HTR-8/SVneo (cell line): ENCODE results near the gene FUT8.
"Not testable (repeated sequence)": the region's sequence is repeated elsewhere in the genome, so short reads cannot be mapped to it uniquely, and the experiment has no call there.

Experiments
- DNase-seq: peaks from one replicate; pipeline ENCODE4 v3.0.0; 2011; ENCODE audit warnings: low spot score, mixed read lengths; ENCODE audit not compliant: insufficient read length
- FAIRE-seq: peaks from 2 replicates; lab custom pipeline; 2011; peaks lifted over from hg19 to GRCh38; lab: Jason Lieb, UNC

Gene FUT8

DNA sequence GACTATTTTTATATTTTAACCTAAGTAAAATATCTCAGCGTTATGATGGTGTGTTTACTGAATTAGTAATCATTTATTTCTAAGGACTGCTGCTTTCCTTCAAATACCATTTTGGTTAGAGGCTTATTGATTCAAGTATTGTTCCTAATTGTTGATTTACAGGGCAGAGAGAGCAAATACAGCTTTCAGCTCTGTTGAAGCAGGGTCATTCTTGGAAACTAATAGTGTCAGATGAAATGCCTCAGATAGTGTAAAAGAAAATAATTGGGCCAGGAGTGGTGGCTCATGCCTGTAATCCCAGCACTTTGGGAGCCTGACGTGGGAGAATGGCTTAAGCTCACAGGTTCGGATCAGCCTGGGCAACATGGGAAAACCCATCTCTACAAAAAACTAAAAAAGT, 249.3 kb downstream of the FUT8 start:
- FAIRE-seq, result peak; percentile 66
- DNase-seq, result no peak

GRCh38 chr14:65664436-65664835, 251.9 kb downstream of the FUT8 start:
- peak; percentile 38 for FAIRE-seq

GRCh38 chr14:65676361-65677014, 264.0 kb downstream of the FUT8 start:
- no peak for DNase-seq
- peak; percentile 72 for FAIRE-seq

More at GRCh38 chr14:65664436-65664835, 251.9 kb downstream of the FUT8 start:
- no peak for DNase-seq

- no peak for DNase-seq
- FAIRE-seq, result no peak
Measured at GRCh38 chr14:65685572-65685971, 273.0 kb downstream of the FUT8 start.

DNA sequence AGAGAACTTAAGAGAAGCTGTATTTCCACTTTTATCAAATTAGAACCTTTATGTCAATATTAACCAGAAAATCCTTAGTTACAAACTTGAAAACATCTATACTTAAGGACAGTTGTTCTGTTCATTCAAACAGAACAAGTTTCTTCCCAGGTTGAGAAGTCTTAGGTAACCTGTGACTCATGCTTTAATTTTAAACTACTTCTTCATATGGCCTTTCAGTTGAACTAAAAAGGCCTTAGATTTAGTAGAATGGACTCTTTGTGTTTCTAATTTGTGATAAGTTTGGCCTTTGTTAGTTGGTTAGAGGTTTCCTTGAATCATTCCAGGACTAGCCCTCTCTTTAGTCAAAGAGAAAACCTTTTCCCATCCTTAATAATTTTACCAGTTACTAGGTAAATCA, 274.2 kb downstream of the FUT8 start:
- FAIRE-seq (no peak), DNase-seq (no peak)

DNA sequence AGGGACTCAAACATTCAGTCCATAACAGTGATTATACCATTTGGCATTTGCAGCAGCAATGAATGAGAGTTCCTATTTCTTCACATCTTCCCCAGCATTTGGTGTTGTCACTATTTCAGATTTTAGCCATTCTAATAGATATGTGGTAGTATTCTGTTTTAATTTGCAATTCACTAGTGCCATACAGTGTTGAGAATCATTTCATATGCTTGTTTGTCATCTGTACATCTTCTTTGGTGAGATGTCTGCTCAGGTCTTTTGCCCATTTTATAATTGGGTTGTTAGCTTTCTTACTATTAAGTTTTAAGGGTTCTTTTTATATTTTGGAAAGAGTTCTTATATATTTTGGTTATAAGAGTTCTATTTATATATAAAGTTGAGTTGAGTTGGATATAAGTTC, 276.5 kb downstream of the FUT8 start:
- DNase-seq, result no peak
- FAIRE-seq, result peak; percentile 87

DNA sequence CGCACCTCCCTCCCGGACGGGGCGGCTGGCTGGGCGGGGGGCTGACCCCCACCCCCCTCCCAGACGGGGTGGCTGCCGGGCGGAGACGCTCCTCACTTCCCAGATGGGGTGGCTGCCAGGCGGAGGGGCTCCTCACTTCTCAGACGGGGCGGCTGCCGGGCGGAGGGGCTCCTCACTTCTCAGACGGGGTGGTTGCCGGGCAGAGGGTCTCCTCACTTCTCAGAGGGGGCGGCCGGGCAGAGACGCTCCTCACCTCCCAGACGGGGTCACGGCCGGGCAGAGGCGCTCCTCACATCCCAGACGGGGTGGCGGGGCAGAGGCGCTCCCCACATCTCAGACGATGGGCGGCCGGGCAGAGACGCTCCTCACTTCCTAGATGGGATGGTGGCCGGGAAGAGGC, 280.0 kb downstream of the FUT8 start:
- DNase-seq, FAIRE-seq: not testable (repeated sequence)

GRCh38 chr14:65696801-65697200, 284.3 kb downstream of the FUT8 start:
- FAIRE-seq (no peak), DNase-seq (no peak)

- FAIRE-seq, result peak; percentile 84
- DNase-seq, result no peak
Measured at GRCh38 chr14:65703521-65703920, 291.0 kb downstream of the FUT8 start.

DNA sequence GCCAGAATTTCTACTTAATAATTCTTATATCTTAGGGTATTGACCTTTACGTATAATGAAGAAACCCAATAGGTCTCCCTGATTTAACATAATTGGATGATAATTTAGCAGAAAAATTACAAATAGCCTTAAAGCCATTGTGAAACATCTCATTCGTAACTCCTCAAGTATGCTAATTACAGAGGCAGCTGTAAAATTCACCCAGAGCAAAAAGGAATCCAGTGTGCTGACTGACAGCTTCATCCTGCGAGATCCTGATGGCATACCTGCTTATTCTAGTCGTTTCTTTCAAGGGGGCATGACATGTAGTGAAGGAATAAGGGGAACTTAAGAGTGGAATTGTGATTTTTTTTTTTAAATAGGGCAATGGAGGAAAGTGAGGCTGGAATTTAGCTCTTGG, 291.5 kb downstream of the FUT8 start:
- FAIRE-seq (peak; percentile 72), DNase-seq (no peak)

GRCh38 chr14:65704437-65704836, 291.9 kb downstream of the FUT8 start:
- no peak for DNase-seq

DNA sequence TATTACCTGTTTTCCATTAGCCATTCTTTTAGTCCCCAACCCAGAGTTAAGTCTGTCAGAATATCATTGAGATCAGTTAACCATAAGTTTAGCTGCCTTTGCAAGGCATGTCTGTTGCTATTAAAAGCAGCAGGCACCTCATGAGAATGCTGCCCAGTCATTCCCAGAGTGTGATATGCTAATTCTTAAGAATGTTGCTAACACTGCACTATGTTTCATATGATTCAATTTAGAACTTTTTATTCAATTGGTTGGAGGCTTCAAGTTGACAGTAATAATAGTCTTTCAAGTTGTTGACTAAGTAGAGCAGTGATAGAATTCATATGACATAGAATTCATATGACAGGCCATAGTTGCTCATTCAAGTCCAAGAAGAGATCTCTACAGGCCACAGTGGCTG, 292.3 kb downstream of the FUT8 start:
- FAIRE-seq (peak; percentile 88), DNase-seq (no peak)

More at GRCh38 chr14:65704437-65704836, 291.9 kb downstream of the FUT8 start:
- no peak for FAIRE-seq

- DNase-seq (no peak), FAIRE-seq (peak; percentile 96)
Measured at GRCh38 chr14:65709576-65709975, 297.0 kb downstream of the FUT8 start.

DNA sequence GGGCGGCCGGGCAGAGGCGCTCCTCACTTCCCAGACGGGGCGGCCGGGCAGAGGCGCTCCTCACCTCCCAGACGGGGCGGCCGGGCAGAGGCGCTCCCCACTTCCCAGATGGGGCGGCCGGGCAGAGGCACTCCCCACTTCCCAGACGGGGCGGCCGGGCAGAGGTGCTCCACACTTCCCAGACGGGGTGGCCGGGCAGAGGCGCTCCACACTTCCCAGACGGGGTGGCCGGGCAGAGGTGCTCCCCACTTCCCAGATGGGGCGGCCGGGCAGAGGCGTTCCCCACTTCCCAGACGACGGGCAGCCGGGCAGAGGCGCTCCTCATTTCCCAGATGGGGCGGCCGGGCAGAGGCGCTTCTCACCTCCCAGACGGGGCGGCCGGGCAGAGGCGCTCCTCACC, 304.3 kb downstream of the FUT8 start:
- not testable (repeated sequence) for FAIRE-seq, DNase-seq

GRCh38 chr14:65717384-65717915, 304.9 kb downstream of the FUT8 start:
- DNase-seq, FAIRE-seq: not testable (repeated sequence)

- FAIRE-seq, result no peak
- no peak for DNase-seq
Measured at GRCh38 chr14:65718629-65719028, 306.1 kb downstream of the FUT8 start.

- FAIRE-seq, result no peak
- DNase-seq, result no peak
Measured at GRCh38 chr14:65720171-65720570, 307.6 kb downstream of the FUT8 start.

GRCh38 chr14:65720743-65721142, 308.2 kb downstream of the FUT8 start:
- no peak for FAIRE-seq
- no peak for DNase-seq

GRCh38 chr14:65723348-65723747, 310.8 kb downstream of the FUT8 start:
- FAIRE-seq, result no peak
- DNase-seq, result no peak

- FAIRE-seq (peak; percentile 95), DNase-seq (no peak)
Measured at GRCh38 chr14:65728604-65729003, 316.1 kb downstream of the FUT8 start.

DNA sequence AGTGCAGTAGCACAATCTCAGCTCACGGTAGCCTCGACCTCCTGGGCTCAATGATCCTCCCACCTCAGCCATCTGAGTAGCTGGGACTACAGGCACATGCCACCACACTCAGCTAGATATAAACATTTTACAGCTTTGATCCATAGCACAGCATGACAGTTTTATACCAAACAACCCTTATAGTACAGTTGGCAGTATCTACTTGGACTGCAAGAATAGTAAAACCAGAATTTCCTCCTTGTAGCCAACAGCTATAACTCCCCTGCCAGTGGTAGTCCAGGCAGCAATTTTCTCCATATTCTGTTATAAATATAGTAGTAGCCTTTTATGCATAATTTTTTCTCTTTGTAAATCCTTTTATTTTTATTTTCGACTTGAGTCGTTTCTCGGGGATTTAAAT, 317.0 kb downstream of the FUT8 start:
- peak; percentile 88 for FAIRE-seq

DNA sequence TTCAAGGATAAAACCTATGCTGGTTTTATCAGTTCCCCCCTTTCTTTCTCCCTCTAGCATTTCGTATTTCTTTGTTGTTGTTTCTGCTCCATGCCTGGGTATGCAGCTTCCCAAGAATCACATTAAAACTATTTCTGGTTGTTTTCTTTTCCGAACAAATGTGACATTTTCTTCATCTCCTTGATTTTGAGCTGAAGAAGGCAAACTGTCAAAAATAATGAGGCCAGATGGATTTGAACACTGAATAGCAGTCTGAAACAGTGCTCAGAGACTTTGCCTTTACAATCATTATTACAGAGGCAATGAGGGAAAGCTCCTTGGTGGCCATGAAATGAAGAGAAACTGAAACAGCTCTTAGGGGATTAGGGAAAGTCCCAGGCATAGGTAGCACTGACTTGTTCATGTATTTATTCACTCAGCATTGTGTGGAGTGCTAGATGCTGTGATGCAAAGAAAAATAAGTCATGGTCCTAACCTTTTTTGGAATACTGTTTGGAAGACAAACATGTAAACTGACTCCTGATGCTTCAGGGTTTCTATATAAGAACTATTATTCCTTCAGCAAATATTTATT, 319.5 kb downstream of the FUT8 start:
- no peak for DNase-seq
- peak; percentile 96 for FAIRE-seq

More for the DNA sequence above, 317.0 kb downstream of the FUT8 start:
- DNase-seq, result no peak
